ENCODE data around the gene ETFA.

- TF ChIP-seq EP300 (IDR thresholded peaks at IDR 0.05; ENCODE audit: borderline replicate concordance), result no peak
- TF ChIP-seq ZBTB7A (IDR thresholded peaks at IDR 0.05; ENCODE audit: low read depth), result no peak
- TF ChIP-seq, protein P1, sequence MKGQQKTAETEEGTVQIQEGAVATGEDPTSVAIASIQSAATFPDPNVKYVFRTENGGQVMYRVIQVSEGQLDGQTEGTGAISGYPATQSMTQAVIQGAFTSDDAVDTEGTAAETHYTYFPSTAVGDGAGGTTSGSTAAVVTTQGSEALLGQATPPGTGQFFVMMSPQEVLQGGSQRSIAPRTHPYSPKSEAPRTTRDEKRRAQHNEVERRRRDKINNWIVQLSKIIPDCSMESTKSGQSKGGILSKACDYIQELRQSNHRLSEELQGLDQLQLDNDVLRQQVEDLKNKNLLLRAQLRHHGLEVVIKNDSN (IDR thresholded peaks at IDR 0.05), result no peak
- TF ChIP-seq, protein P2, sequence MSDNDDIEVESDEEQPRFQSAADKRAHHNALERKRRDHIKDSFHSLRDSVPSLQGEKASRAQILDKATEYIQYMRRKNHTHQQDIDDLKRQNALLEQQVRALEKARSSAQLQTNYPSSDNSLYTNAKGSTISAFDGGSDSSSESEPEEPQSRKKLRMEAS (IDR thresholded peaks at IDR 0.05), result no peak
- no peak for TF ChIP-seq CEBPB (IDR thresholded peaks at IDR 0.05)
- TF ChIP-seq EGR1 (IDR thresholded peaks at IDR 0.05), result no peak
- TF ChIP-seq CREB1 (IDR thresholded peaks at IDR 0.05; ENCODE audit: low read depth), result no peak
- TF ChIP-seq TAF1 (IDR thresholded peaks at IDR 0.05; ENCODE audit: low read depth), result no peak
Observed at GRCh38 chr15:76185716-76186115, 125.6 kb downstream of the ETFA start.
